Kidney (tissue), 14 donors: Measurements from ENCODE around the gene CES2. TPM values are rescaled to one million over a fixed set of nuclear protein-coding genes. Genes with fewer than 3 reads are reported as not detected.

Source experiments
- DNase-seq, 5 donors: peaks; one replicate each; pipeline ENCODE4 v3.0.0-alpha.2; 2013 to 2020
- FAIRE-seq: peaks from 2 replicates; lab custom pipeline; 2012; peaks lifted over from hg19 to GRCh38; lab: Jason Lieb, UNC
- H3K27ac ChIP-seq, 2 donors: one replicate each; pipeline ENCODE4 v1.7.0; 2013; ENCODE audit warnings: low read depth in 2 of 2, low read length in 2 of 2, inconsistent platforms in 1 of 2
- H3K27me3 ChIP-seq: one replicate; pipeline ENCODE4 v1.7.1; 2013; ENCODE audit warnings: low read length, inconsistent platforms; ENCODE audit not compliant: control insufficient read depth, insufficient read depth
- H3K36me3 ChIP-seq, 3 donors: one replicate each; pipeline versions ENCODE4 v1.7.0 to v1.7.1; 2013; ENCODE audit warnings: low read length in 3 of 3, control low read depth in 1 of 3, inconsistent platforms in 1 of 3; ENCODE audit not compliant: insufficient read depth in 3 of 3, control insufficient read depth in 2 of 3
- H3K4me1 ChIP-seq, 3 donors: one replicate each; pipeline versions ENCODE4 v1.7.0 to v1.7.1; 2013; ENCODE audit warnings: low read length in 3 of 3, inconsistent platforms in 1 of 3, low read depth in 1 of 3; ENCODE audit not compliant: control insufficient read depth in 2 of 3, insufficient read depth in 2 of 3
- H3K4me3 ChIP-seq, 3 donors: one replicate each; pipeline versions ENCODE4 v1.7.0 to v1.8.1; 2013; ENCODE audit warnings: low read length in 3 of 3, control low read depth in 1 of 3, inconsistent platforms in 1 of 3
- H3K9ac ChIP-seq, 3 donors: one replicate each; pipeline versions ENCODE4 v1.7.0 to v1.7.1; 2013; ENCODE audit warnings: low read length in 3 of 3, control low read depth in 1 of 3, inconsistent platforms in 1 of 3
- H3K9me3 ChIP-seq, 3 donors: one replicate each; pipeline versions ENCODE4 v1.7.0 to v1.7.1; 2013; ENCODE audit warnings: low read length in 3 of 3, control low read depth in 1 of 3, inconsistent platforms in 1 of 3; ENCODE audit not compliant: control insufficient read depth in 2 of 3, insufficient read depth in 1 of 3
- intact Hi-C: fragments of 100-400 bp; cut with DNase I; formaldehyde crosslinking; loops from one replicate; pipeline ENCODE4 v1.11.1; 2022
- polyA plus RNA-seq: library from polyadenylated mRNA; stranded (reverse); fragments of 350-450 nt; fragmentation: Illumina TruSeq; extraction: RNeasy Lipid Tissue Mini Kit (QIAGEN cat#74804); gene quantifications from one replicate; pipeline ENCODE4 v1.2.3, GENCODE V29; 2014; ENCODE audit warnings: low read depth, low replicate concordance; ENCODE audit not compliant: insufficient read depth
- total RNA-seq: library from RNA; stranded (reverse); fragmentation: NEBNext Ultra II Directional; extraction: Animal tissue kit (Norgen Biotek cat#: 25700); gene quantifications from one replicate; pipeline ENCODE4 v1.2.1, GENCODE V29; 2021
- TF ChIP-seq, protein P1 (sequence below): IDR thresholded peaks from 3 replicates; pipeline ENCODE4 v1.5.1; 2012; ENCODE audit warnings: mild to moderate bottlenecking, moderate library complexity, borderline replicate concordance; ENCODE audit not compliant: insufficient read depth; ENCODE audit errors: extremely low read depth
- donor health status: control.
- donor health status: control.
- donor health status: control.
- donor health status: control.
- donor health status: control.
- donor health status: DM: yes; HTN: yes; CAD: no.
- donor health status: Normal renal cell carcinoma (clear cell type).

CES2 gene
- total and polyA plus RNA-seq, 2 donors from 2014 or later, result 72.1 to 76.9 TPM

- H3K27ac ChIP-seq, result peak overlapping the region in 1 of 2 donors; percentile 23
- peaks cover 0 to 27% (median 27%) of the 10 kb centered on the region in 3 donors for H3K4me1 ChIP-seq
- H3K9ac ChIP-seq, result no peak overlapping the region
- intact Hi-C loops, result no loop called here
- H3K9me3 ChIP-seq, result no peaks in the 10 kb centered on the region
- no peaks in the 10 kb centered on the region for H3K36me3 ChIP-seq
- FAIRE-seq (no peak), DNase-seq (no peak)
- H3K4me3 ChIP-seq, result no peak overlapping the region
- TF ChIP-seq, protein P1, sequence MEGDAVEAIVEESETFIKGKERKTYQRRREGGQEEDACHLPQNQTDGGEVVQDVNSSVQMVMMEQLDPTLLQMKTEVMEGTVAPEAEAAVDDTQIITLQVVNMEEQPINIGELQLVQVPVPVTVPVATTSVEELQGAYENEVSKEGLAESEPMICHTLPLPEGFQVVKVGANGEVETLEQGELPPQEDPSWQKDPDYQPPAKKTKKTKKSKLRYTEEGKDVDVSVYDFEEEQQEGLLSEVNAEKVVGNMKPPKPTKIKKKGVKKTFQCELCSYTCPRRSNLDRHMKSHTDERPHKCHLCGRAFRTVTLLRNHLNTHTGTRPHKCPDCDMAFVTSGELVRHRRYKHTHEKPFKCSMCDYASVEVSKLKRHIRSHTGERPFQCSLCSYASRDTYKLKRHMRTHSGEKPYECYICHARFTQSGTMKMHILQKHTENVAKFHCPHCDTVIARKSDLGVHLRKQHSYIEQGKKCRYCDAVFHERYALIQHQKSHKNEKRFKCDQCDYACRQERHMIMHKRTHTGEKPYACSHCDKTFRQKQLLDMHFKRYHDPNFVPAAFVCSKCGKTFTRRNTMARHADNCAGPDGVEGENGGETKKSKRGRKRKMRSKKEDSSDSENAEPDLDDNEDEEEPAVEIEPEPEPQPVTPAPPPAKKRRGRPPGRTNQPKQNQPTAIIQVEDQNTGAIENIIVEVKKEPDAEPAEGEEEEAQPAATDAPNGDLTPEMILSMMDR, result no peak
- H3K27me3 ChIP-seq, result no peaks in the 10 kb centered on the region
Measured at GRCh38 chr16:66921729-66922450, 13.4 kb upstream of the CES2 start.

GRCh38 chr16:66923247-66923731 is 12.0 kb upstream of the CES2 start:
- peak overlapping the region in 2 of 3 donors; percentile 10 to 42 for H3K4me3 ChIP-seq

GRCh38 chr16:66923866-66924265 is 11.4 kb upstream of the CES2 start:
- intact Hi-C loops, result no loop called here
- H3K27me3 ChIP-seq, result no peaks in the 10 kb centered on the region
- DNase-seq (no peak), FAIRE-seq (no peak)
- H3K4me3 ChIP-seq, result peak overlapping the region in 2 of 3 donors; percentile 11 to 42
- peaks cover 0 to 29% (median 22%) of the 10 kb centered on the region in 3 donors for H3K4me1 ChIP-seq
- no peaks in the 10 kb centered on the region for H3K36me3 ChIP-seq
- H3K9me3 ChIP-seq, result no peaks in the 10 kb centered on the region
- TF ChIP-seq, protein P1, result no peak
- peak overlapping the region; percentile 10 to 88 for H3K27ac ChIP-seq
- no peak overlapping the region for H3K9ac ChIP-seq

More at GRCh38 chr16:66923247-66923731, 12.0 kb upstream of the CES2 start:
- intact Hi-C loops, result no loop called here
- Histone ChIP-seq H3K36me3 (no peaks in the 10 kb centered on the region), H3K9ac (peak overlapping the region in 1 of 3 donors; percentile 44), H3K27ac (peak overlapping the region; percentile 53 to 88), H3K4me1 (peaks cover 0 to 27% (median 27%) of the 10 kb centered on the region in 3 donors), H3K9me3 (no peaks in the 10 kb centered on the region), H3K27me3 (no peaks in the 10 kb centered on the region)
- TF ChIP-seq, protein P1, result no peak
- DNase-seq (no peak), FAIRE-seq (no peak)
